Endothelial cell (in vitro differentiated cells): Measurements from ENCODE around the gene IYD. TPM values are rescaled to one million over a fixed set of nuclear protein-coding genes. Genes with fewer than 3 reads are reported as not detected.

ENCODE experiments used
- DNase-seq: peaks from one replicate; pipeline ENCODE4 v3.0.0; 2021; ENCODE audit warnings: low spot score
- H3K27ac Mint-ChIP-seq: one replicate; pipeline ENCODE4 v1.8.0; 2021; ENCODE audit warnings: mixed read lengths, inconsistent platforms; ENCODE audit not compliant: unreplicated experiment
- H3K27me3 Mint-ChIP-seq: one replicate; pipeline ENCODE4 v1.8.0; 2021; ENCODE audit warnings: mild to moderate bottlenecking, moderate library complexity, mixed read lengths, inconsistent platforms; ENCODE audit not compliant: unreplicated experiment
- H3K36me3 Mint-ChIP-seq: one replicate; pipeline ENCODE4 v1.8.0; 2021; ENCODE audit warnings: mild to moderate bottlenecking, low read depth, mixed read lengths, inconsistent platforms; ENCODE audit not compliant: unreplicated experiment
- H3K4me1 Mint-ChIP-seq: one replicate; pipeline ENCODE4 v1.8.0; 2021; ENCODE audit warnings: mild to moderate bottlenecking, mixed read lengths, inconsistent platforms; ENCODE audit not compliant: unreplicated experiment
- H3K4me3 Mint-ChIP-seq: one replicate; pipeline ENCODE4 v1.8.0; 2021; ENCODE audit warnings: mild to moderate bottlenecking, mixed read lengths, inconsistent platforms; ENCODE audit not compliant: unreplicated experiment
- H3K9me3 Mint-ChIP-seq: one replicate; pipeline ENCODE4 v1.8.0; 2021; ENCODE audit warnings: mixed read lengths, inconsistent platforms; ENCODE audit not compliant: unreplicated experiment
- total RNA-seq: library from RNA; stranded (reverse); fragmentation: NEBNext Ultra II Directional; extraction: Animal tissue kit (Norgen Biotek cat#: 25700); gene quantifications from one replicate; pipeline ENCODE4 v1.2.1, GENCODE V29; 2021; ENCODE audit not compliant: unreplicated experiment
- TF ChIP-seq, protein P1 (sequence below): fragments of 200-600 bp; sonication (generic); IDR thresholded peaks from one replicate; pipeline ENCODE4 v1.5.0; 2021; ENCODE audit warnings: antibody characterized with exemption; ENCODE audit not compliant: unreplicated experiment

Gene IYD
- total RNA-seq, 1 donor from 2014 or later, result not detected

- Mint-ChIP-seq H3K27ac (no peak overlapping the region), H3K4me1 (peaks cover 8% of the 10 kb centered on the region), H3K4me3 (no peak overlapping the region), H3K27me3 (no peaks in the 10 kb centered on the region), H3K9me3 (no peaks in the 10 kb centered on the region), H3K36me3 (no peaks in the 10 kb centered on the region)
- DNase-seq, result no peak
- TF ChIP-seq, protein P1, sequence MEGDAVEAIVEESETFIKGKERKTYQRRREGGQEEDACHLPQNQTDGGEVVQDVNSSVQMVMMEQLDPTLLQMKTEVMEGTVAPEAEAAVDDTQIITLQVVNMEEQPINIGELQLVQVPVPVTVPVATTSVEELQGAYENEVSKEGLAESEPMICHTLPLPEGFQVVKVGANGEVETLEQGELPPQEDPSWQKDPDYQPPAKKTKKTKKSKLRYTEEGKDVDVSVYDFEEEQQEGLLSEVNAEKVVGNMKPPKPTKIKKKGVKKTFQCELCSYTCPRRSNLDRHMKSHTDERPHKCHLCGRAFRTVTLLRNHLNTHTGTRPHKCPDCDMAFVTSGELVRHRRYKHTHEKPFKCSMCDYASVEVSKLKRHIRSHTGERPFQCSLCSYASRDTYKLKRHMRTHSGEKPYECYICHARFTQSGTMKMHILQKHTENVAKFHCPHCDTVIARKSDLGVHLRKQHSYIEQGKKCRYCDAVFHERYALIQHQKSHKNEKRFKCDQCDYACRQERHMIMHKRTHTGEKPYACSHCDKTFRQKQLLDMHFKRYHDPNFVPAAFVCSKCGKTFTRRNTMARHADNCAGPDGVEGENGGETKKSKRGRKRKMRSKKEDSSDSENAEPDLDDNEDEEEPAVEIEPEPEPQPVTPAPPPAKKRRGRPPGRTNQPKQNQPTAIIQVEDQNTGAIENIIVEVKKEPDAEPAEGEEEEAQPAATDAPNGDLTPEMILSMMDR, result no peak
Observed at GRCh38 chr6:150452428-150453243, 83.8 kb downstream of the IYD start.

- no peak for DNase-seq
- Mint-ChIP-seq H3K4me3 (no peak overlapping the region), H3K27ac (no peak overlapping the region), H3K9me3 (no peaks in the 10 kb centered on the region), H3K4me1 (peaks cover 8% of the 10 kb centered on the region), H3K36me3 (no peaks in the 10 kb centered on the region), H3K27me3 (no peaks in the 10 kb centered on the region)
- TF ChIP-seq, protein P1, result no peak
Observed at GRCh38 chr6:150453357-150453756, 84.5 kb downstream of the IYD start.

Other genes starting within 250 kb of the IYD start
- gene PPP1R14C, start 226.0 kb upstream of the IYD start, total RNA-seq, result 2.5 TPM
- gene PLEKHG1, start 230.9 kb downstream of the IYD start, total RNA-seq, result 135 TPM